H9 (cell line): ENCODE data around the gene MCHR1. TPM values are rescaled to one million over a fixed set of nuclear protein-coding genes. Genes with fewer than 3 reads are reported as not detected.

ENCODE experiments used
- DNase-seq: peaks from one replicate; pipeline ENCODE4 v3.0.0-alpha.2; 2017
- H2AFZ ChIP-seq: one replicate; pipeline ENCODE4 v1.6.1; 2013; ENCODE audit warnings: mild to moderate bottlenecking, low read length, control low read depth, moderate library complexity
- H2AK5ac ChIP-seq: 2 replicates; pipeline ENCODE4 v1.6.1; 2013; ENCODE audit warnings: low read length, control low read depth, mixed read lengths; ENCODE audit not compliant: insufficient read length
- H2BK120ac ChIP-seq: one replicate; pipeline ENCODE4 v1.6.1; 2013; ENCODE audit warnings: low read depth, mild to moderate bottlenecking, low read length, control low read depth, inconsistent platforms; ENCODE audit not compliant: poor library complexity, severe bottlenecking
- H2BK12ac ChIP-seq: 2 replicates; pipeline ENCODE4 v1.6.1; 2013; ENCODE audit warnings: low read length, control low read depth, mixed read lengths, low read depth; ENCODE audit not compliant: insufficient read length
- H2BK15ac ChIP-seq: 2 replicates; pipeline ENCODE4 v1.6.1; 2013; ENCODE audit warnings: low read depth, low read length, control low read depth
- H2BK20ac ChIP-seq: one replicate; pipeline ENCODE4 v1.6.1; 2013; ENCODE audit warnings: low read depth, mild to moderate bottlenecking, low read length, control low read depth, inconsistent platforms; ENCODE audit not compliant: poor library complexity, severe bottlenecking
- H2BK5ac ChIP-seq: 2 replicates; pipeline ENCODE4 v1.6.1; 2013; ENCODE audit warnings: low read length, control low read depth, mixed read lengths; ENCODE audit not compliant: insufficient read length
- H3K14ac ChIP-seq: 2 replicates; pipeline ENCODE4 v1.6.1; 2013; ENCODE audit warnings: low read length, control low read depth; ENCODE audit not compliant: insufficient read depth
- H3K18ac ChIP-seq: 2 replicates; pipeline ENCODE4 v1.6.1; 2013; ENCODE audit warnings: low read depth, mild to moderate bottlenecking, mixed read lengths, low read length, control low read depth; ENCODE audit not compliant: insufficient read length
- H3K23ac ChIP-seq: 2 replicates; pipeline ENCODE4 v1.6.1; 2013; ENCODE audit warnings: low read length, control low read depth, mixed read lengths, low read depth; ENCODE audit not compliant: insufficient read length
- H3K23me2 ChIP-seq: 2 replicates; pipeline ENCODE4 v1.6.1; 2013; ENCODE audit warnings: low read depth, mild to moderate bottlenecking, mixed read lengths, low read length, control low read depth; ENCODE audit not compliant: insufficient read length, poor library complexity, severe bottlenecking
- H3K27ac ChIP-seq: 2 replicates; pipeline ENCODE4 v1.5.1; 2013; ENCODE audit warnings: low read length, control low read depth, mixed read lengths, low read depth; ENCODE audit not compliant: insufficient read length
- H3K27me3 ChIP-seq: 2 replicates; pipeline ENCODE4 v1.6.1; 2013; ENCODE audit warnings: low read length, control low read depth, inconsistent platforms; ENCODE audit not compliant: insufficient read depth
- H3K4ac ChIP-seq: 2 replicates; pipeline ENCODE4 v1.6.1; 2013; ENCODE audit warnings: low read depth, mild to moderate bottlenecking, control low read depth, inconsistent platforms, low read length, moderate library complexity
- H3K4me1 ChIP-seq: 2 replicates; pipeline ENCODE4 v1.6.1; 2013; ENCODE audit warnings: low read length, control low read depth, inconsistent platforms; ENCODE audit not compliant: insufficient read depth
- H3K4me2 ChIP-seq: 2 replicates; pipeline ENCODE4 v1.6.1; 2013; ENCODE audit warnings: low read length, control low read depth, mixed read lengths; ENCODE audit not compliant: insufficient read length, insufficient read depth
- H3K56ac ChIP-seq: 2 replicates; pipeline ENCODE4 v1.6.1; 2013; ENCODE audit warnings: low read depth, mild to moderate bottlenecking, mixed read lengths, low read length, control low read depth; ENCODE audit not compliant: insufficient read length
- H3K79me1 ChIP-seq: 2 replicates; pipeline ENCODE4 v1.6.1; 2013; ENCODE audit warnings: low read depth, mild to moderate bottlenecking, moderate library complexity, low read length, control low read depth, inconsistent platforms; ENCODE audit not compliant: insufficient read depth, poor library complexity, severe bottlenecking
- H3K79me2 ChIP-seq: 2 replicates; pipeline ENCODE4 v1.6.1; 2013; ENCODE audit warnings: low read length, control low read depth, inconsistent platforms; ENCODE audit not compliant: insufficient read depth
- H3K9ac ChIP-seq: 2 replicates; pipeline ENCODE4 v1.6.1; 2013; ENCODE audit warnings: low read length, control low read depth, mixed read lengths; ENCODE audit not compliant: insufficient read length; ENCODE audit errors: extremely low read depth
- H3K9me3 ChIP-seq: one replicate; pipeline ENCODE4 v1.6.1; 2013; ENCODE audit warnings: low read depth, low read length, inconsistent platforms; ENCODE audit not compliant: control insufficient read depth
- H3T11ph ChIP-seq: one replicate; pipeline ENCODE4 v1.6.1; 2013; ENCODE audit warnings: mild to moderate bottlenecking, low read length, control low read depth, inconsistent platforms
- H4K20me1 ChIP-seq: one replicate; pipeline ENCODE4 v1.6.1; 2013; ENCODE audit not compliant: control insufficient read depth, insufficient read length, insufficient read depth
- H4K5ac ChIP-seq: 2 replicates; pipeline ENCODE4 v1.6.1; 2013; ENCODE audit warnings: low read depth, mild to moderate bottlenecking, mixed read lengths, low read length, control low read depth; ENCODE audit not compliant: insufficient read length
- H4K8ac ChIP-seq: replicated peaks from 2 replicates; pipeline ENCODE4 v1.6.1; 2013; ENCODE audit warnings: low read length, control low read depth, mixed read lengths, low read depth; ENCODE audit not compliant: insufficient read length
- H4K91ac ChIP-seq: 2 replicates; pipeline ENCODE4 v1.6.1; 2013; ENCODE audit warnings: low read depth, mild to moderate bottlenecking, moderate library complexity, mixed read lengths, low read length, control low read depth; ENCODE audit not compliant: insufficient read length
- H3K27ac Mint-ChIP-seq, 3 experiments: 2 replicates in 2 of 3; 3 replicates in 1 of 3; pipeline ENCODE4 v1.8.0; 2020 to 2021; ENCODE audit warnings: mixed read lengths in 3 of 3, mild to moderate bottlenecking in 1 of 3, moderate library complexity in 1 of 3
- H3K27me3 Mint-ChIP-seq: 2 replicates; pipeline ENCODE4 v1.8.0; 2021; ENCODE audit warnings: low read depth, mild to moderate bottlenecking, moderate library complexity, mixed read lengths
- H3K36me3 Mint-ChIP-seq, 3 experiments: 2 replicates in 2 of 3; 3 replicates in 1 of 3; pipeline ENCODE4 v1.8.0; 2020 to 2021; ENCODE audit warnings: low read depth in 3 of 3, mixed read lengths in 3 of 3; ENCODE audit not compliant: insufficient read depth in 1 of 3
- H3K4me1 Mint-ChIP-seq, 2 experiments: 2 replicates each; pipeline ENCODE4 v1.8.0; 2020; ENCODE audit warnings: mixed read lengths in 2 of 2
- H3K4me3 Mint-ChIP-seq, 2 experiments: 2 replicates in 1 of 2; 3 replicates in 1 of 2; pipeline ENCODE4 v1.8.0; 2020 to 2021; ENCODE audit warnings: mild to moderate bottlenecking in 2 of 2, mixed read lengths in 2 of 2, moderate library complexity in 1 of 2
- H3K9me3 Mint-ChIP-seq, 2 experiments: 2 replicates in 1 of 2; 3 replicates in 1 of 2; pipeline ENCODE4 v1.8.0; 2020; ENCODE audit warnings: mild to moderate bottlenecking in 2 of 2, mixed read lengths in 2 of 2, moderate library complexity in 1 of 2
- CTCF ChIP-seq: fragments of 200-600 bp; sonication (generic); conservative IDR thresholded peaks from 3 replicates; pipeline ENCODE4 v1.8.0; 2021; ENCODE audit warnings: antibody characterized with exemption, mild to moderate bottlenecking
- total RNA-seq: library from RNA; stranded (reverse); gene quantifications from 2 replicates; pipeline ENCODE4 v1.2.1, GENCODE V29; 2021

Gene MCHR1
- total RNA-seq, 1 experiment from 2014 or later: 2.9 TPM

- no peak overlapping the region for H3K18ac ChIP-seq
- no peak overlapping the region for H2AK5ac ChIP-seq
- no peak overlapping the region for H4K8ac ChIP-seq
- no peaks in the 10 kb centered on the region for H3K79me2 ChIP-seq
- TF ChIP-seq CTCF: no peak
- no peaks in the 10 kb centered on the region for H3K79me1 ChIP-seq
- no peak overlapping the region for H3K4ac ChIP-seq
- H3K56ac ChIP-seq: no peak overlapping the region
- no peak overlapping the region for H4K91ac ChIP-seq
- no peak overlapping the region for H2BK5ac ChIP-seq
- Mint-ChIP-seq H3K36me3 (no peaks in the 10 kb centered on the region), H3K4me1 (peaks cover 26 to 27% of the 10 kb centered on the region in 2 experiments), H3K4me3 (no peak overlapping the region), H3K27ac (peak overlapping the region in 1 of 3 experiments; percentile 9; a peak in 1 of 7 replicates), H3K9me3 (no peaks in the 10 kb centered on the region), H3K27me3 (no peaks in the 10 kb centered on the region)
- H3K9me3 ChIP-seq: no peaks in the 10 kb centered on the region
- H3T11ph ChIP-seq: no peak overlapping the region
- H3K14ac ChIP-seq: no peak overlapping the region
- H4K5ac ChIP-seq: no peak overlapping the region
- H2BK12ac ChIP-seq: no peak overlapping the region
- peaks cover 2% of the 10 kb centered on the region for H3K23me2 ChIP-seq
- no peak for DNase-seq
- no peaks in the 10 kb centered on the region for H4K20me1 ChIP-seq
- no peak overlapping the region for H3K23ac ChIP-seq
- H3K27ac ChIP-seq: no peak overlapping the region
- H3K4me2 ChIP-seq: no peak overlapping the region
- no peaks in the 10 kb centered on the region for H3K27me3 ChIP-seq
- H2BK120ac ChIP-seq: no peak overlapping the region
- H2BK15ac ChIP-seq: no peak overlapping the region
- no peak overlapping the region for H2AFZ ChIP-seq
- no peak overlapping the region for H2BK20ac ChIP-seq
- no peaks in the 10 kb centered on the region; the same call in 1 of the 2 replicates for H3K4me1 ChIP-seq
- H3K9ac ChIP-seq: no peak overlapping the region
Measured at GRCh38 chr22:40691532-40691931, 12.2 kb downstream of the MCHR1 start.
